ENCODE results near the gene OR2B2.

- no peak for TF ChIP-seq CTCF (IDR thresholded peaks at IDR 0.05)
- TF ChIP-seq POLR2A (IDR thresholded peaks at IDR 0.05): no peak
Observed at GRCh38 chr6:27861276-27861840, 50.8 kb downstream of the OR2B2 start.
